Measurements from ENCODE around the gene ITM2C.

Gene ITM2C

GRCh38 chr2:230908595-230909191 is 44.0 kb downstream of the ITM2C start:
- DNase-seq: peak; percentile 73

DNA sequence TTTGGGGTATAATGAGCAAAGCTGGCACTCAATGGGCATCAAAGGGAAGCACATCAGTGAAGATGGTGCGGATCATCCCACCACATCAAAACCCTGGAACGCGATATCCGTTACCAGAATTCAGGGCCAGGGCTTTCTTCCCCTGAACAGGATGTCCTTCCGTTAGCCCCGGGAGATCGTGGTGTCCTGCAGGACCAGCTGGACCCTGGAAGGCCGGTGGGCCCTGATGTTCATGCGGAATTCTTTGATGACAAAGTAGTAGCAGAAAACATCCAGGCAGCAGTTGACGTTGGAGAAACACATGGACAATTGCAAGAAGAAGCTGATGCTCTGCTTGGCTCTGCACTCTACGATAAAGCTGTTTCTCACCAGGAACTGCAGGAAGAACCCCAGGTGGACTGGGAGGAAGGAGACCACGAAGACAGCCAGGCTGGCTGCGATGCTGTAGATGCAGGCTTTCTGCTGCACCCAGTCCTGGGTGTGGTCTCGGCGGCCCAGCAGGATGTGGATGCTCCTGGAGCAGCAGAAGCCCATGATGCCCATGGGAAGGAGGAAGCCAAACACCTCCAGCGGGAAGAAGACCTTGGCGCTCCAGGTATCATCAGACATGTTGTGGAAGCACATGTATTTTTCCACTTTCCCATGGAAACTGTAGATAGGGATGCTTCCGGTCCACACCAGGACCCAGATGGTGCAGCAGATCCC is 45.3 kb downstream of the ITM2C start:
- DNase-seq: peak; percentile 27

- DNase-seq: peak; percentile 29
Observed at GRCh38 chr2:230910546-230911177, 45.9 kb downstream of the ITM2C start.

DNA sequence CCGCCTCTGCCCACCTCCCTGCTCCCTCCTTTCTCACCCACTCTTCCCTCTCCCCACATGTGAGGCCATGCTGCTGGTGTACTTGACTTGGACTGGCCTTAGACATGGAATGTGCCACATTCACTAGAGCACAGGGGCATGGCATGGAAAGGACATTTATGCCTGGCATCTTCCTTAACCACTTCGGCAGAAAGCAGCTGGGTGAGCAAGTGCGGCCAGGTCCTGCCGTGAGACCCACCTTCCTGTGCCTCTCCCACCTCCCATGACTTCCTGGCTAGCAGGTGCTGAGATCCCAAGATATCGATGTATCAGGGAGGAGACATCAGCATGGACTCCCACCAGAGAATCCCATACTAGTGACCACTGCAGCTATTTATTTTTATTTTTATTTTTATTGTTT is 47.3 kb downstream of the ITM2C start:
- peak; percentile 12 for DNase-seq

DNA sequence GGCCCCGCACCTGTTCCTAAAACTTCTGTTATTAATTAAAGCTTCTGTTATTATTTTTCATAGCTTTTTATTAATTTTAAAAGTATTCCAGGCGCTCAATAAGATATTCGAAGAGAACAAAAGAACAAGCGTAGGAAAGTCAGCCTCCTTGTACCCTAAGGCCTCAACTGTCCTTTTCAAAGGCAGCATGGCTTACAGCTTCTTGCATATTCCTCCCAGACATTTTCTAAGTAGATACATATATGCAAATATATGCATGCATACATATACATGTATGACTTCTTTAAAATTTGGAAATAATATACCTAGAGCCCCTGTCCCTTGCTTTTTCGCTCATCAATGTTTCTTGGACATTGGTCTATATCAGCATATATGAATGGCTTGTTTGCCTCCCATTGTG is 48.0 kb downstream of the ITM2C start:
- DNase-seq: no peak

GRCh38 chr2:230913406-230914143 is 48.8 kb downstream of the ITM2C start:
- peak; percentile 57 for DNase-seq

DNA sequence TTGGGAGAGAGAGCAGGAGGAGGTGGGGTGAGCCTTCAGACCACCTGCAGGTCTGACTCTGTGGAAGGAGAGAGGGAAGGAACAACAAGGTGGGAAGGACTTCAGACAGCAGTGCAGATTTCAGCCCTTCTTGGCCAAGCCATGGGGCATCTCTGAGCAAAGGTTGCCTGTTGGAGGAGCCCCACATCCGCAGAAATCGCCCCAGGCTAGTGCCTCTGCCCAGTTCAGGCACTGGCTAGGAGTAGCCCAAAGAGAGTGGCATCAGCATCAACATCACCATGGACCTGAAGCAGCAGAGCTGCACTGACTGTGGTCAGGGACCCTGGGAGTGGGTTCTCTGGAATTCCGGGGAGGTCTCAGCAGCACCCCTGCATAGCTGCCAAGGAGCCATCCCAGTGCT is 50.1 kb downstream of the ITM2C start:
- peak; percentile 32 for DNase-seq

DNA sequence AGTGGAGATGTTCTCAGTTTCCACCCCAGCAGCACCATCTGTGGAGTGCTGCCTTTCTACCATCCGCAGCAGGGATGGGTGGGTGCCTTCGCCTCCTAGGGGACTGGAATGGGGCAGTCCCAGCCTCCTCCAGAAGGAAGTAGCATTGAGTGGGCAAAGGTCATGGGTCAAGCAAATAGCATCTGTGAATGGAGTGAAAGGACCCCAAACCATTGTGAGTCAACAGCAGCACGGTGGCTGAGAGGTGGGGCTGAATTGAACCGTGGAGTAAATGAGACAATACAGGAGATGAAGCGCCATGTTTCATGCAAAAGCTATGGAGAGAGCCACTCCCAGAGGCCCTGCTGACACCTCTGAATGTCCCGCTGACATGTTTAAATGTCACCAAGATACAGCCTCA is 50.6 kb downstream of the ITM2C start:
- DNase-seq: peak; percentile 24

DNA sequence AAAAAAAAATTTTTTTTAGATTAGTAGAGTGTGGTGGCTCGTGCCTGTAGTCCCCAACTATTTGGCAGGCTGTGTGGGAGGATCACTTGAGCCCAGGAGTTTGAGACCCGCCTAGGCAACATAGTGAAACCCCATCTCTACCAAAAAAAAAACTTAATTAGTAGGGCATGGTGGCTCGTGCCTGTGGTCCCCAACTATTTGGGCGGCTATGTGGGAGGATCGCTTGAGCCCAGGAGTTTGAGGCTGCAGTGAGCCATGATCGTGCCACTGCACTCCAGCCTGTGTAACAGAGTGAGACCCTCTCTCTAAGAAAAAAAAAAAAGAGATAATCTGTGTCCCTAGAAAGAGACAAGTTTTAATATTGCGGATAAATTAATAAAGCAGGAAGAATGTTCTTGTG is 51.5 kb downstream of the ITM2C start:
- peak; percentile 18 for DNase-seq

DNA sequence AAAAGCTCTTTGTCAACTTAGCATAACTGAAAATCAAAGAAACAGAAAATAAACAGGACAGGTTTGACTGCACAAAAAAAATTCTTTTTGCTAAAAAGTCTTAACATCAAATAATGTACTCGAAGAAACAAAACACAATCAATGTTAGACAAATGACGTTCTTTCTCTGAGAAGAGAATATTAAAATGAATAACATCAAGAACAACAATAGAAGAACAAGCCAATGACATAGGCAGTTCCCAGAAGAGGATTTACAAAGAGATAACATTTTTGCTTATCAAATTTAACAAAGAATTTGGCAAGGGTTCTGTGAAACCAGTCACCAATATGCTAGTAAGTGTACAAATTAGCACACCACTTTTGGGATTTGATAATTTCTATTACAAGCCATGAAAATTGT is 54.5 kb downstream of the ITM2C start:
- no peak for DNase-seq

GRCh38 chr2:230919681-230920080 is 54.9 kb downstream of the ITM2C start:
- DNase-seq: no peak

- DNase-seq: peak; percentile 19
Observed at GRCh38 chr2:230920167-230920566, 55.4 kb downstream of the ITM2C start.

GRCh38 chr2:230921806-230922595 is 57.3 kb downstream of the ITM2C start:
- DNase-seq: peak; percentile 35

DNA sequence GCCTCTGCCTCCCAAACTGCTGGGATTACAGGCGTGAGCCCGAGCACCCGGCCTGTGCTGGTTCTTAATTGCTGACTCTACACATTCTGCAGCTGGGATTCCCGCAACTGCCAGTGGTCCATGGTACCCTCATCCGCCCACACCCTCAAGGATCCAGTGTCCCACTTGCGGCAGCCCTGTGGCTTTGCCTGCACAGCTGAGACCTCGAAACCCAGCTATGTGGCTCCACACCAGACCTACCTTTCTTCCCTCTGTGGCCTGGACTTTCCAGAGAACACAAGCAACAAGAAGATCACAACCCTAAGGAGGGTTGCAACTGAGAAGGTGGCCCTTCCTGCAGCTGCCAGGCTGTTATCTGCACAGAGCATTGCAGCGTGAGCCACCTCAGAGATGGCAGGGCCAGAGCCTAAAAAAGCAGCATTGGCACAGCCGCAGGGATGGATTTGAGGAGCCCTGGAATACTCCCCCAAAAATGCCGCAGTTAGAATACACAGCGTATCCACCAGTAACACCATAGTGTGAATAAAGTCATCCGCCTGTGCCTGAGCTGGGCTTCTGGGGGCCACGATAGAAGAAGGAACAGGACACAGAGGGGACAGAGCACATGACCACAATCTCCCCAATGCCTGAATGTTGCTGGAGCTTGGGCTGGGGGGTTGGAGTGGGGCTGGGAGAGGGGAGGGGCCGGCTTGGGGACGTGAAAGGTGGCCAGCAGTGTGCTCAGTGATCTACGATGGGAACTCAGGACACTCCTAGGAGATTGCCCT is 58.4 kb downstream of the ITM2C start:
- DNase-seq: peak; percentile 37

GRCh38 chr2:230924092-230924469 is 59.3 kb downstream of the ITM2C start:
- DNase-seq: no peak

- DNase-seq: peak; percentile 69
Observed at GRCh38 chr2:230924470-230925341, 60.0 kb downstream of the ITM2C start, which contains the start of gene GPR55. TSS of gene GPR55 (minus strand) at chr2:230925242. CDS start at chr2:230910962, 14,280 bp downstream.

DNA sequence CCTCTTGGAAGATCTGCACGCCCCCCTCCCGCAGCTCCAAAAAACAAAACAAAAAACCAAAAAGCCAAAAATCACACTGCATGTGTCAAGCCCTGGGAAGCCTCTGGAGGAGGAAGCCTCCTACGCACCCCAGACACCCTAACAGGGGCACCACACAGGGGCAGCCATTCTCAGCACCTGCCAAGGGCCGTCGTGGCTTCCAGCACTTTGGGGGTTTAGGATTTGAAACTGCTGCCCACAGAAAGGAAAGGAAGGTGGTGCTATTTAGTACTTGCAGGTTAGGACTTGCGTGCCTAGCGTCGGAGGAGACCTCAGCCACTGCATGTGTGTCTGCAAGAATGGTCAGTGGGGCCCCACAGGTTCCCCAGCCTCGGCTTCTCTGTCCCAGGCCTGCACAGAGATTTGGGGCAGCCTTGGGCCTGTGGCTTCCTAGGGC is 60.7 kb downstream of the ITM2C start:
- no peak for DNase-seq

DNA sequence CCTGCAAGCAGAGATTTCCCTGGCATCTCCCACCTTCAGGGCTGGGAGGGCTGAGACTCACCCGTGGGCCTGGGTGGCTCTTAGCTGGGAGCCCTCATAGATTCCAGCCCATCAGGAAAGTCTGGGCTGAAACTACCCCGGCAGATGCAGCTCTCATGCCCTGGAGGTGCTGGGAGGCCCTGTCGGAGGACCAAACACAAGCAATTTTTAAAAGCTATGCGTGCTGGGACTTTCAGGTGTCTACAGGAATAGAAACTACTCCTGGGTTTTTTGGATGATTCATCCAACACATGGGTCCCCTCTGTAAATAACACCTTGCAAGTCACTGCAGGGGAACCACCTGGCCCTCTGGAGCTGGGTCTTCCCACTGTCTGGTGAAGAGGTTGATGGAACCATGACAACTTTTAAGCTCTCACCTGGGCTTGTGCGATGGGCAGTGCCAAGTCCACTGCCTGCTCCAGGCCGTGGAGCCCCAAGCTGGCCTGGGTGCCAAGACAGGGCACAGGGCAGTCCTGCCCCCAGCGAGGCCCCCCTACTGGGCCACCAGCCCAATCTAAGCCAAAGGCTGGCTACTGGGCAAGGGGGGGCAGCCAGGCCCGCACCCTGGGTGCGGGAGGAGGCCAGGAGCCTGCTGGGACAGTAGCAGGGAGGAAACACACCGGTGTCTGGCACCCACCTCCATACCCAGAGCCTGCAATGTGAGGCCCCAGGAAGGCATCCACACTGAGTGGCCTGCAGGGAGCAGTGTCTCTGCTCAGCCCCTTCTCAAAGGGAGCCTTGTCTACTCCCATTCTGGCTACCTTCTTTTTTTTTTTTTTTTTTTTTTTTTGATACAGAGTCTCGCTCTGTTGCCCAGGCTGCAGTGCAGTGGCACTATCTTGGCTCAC is 61.4 kb downstream of the ITM2C start:
- peak; percentile 67 for DNase-seq

DNA sequence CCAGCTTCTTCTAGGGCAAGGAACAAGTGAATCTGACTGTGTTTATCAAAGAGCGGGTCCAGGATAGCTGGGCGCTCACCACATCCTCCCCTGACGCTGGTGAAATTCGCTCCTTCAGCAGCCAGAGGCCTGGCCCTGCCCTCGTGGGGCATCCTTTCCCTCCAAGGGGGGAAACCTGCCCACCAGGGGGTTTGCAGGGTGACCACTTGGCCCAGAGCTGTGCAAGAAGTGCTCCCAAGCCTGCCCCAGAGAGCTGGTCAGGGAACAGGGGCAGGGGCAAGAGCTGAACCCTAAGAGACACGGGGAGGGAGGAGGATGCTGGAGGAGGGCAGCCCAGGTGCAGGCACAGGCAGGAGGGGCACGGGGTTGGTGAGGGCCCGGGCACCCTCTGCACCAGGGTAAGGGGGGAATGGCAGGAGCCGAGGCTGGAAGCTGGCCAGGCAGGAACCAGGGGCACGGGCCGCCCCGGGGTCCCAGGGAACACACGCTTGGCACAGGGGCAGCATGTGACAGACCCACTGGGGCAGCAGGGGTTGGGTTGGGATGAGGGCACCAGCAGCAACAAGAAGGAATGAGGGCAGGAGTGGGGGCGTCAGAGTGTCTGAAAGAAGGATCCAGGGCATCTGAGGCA is 63.1 kb downstream of the ITM2C start:
- peak; percentile 50 for DNase-seq

Data from islet precursor cell (in vitro differentiated cells).